GM19043 (cell line): ENCODE measurements around the gene CHAC1.

ENCODE experiments used
- ATAC-seq: cut with Tn5 transposase; IDR thresholded peaks from one replicate; pipeline ENCODE4 v1.9.1; 2021; ENCODE audit warnings: low read depth; ENCODE audit not compliant: unreplicated experiment

Gene CHAC1

GRCh38 chr15:40981186-40981585, 27.9 kb downstream of the CHAC1 start:
- ATAC-seq = no peak

DNA sequence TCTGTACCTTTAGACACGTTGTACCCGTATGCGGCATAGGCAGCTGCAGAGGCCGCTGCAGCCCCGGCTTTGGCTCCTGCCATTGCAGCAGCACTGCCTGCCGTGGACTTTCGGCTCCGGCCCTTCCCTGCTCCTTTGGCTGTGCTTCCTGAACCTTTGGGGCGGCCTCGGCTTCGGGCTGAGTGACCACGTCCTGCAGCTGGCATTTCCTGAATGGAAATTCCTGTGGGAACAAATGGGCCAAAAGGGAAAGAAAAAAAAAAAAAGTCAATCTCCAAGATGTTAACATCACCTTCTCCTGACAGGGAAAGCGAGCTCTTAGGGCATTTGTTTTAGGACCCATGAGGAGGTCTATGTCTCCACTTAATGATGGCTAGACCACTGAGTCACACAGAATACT, 29.6 kb downstream of the CHAC1 start:
- ATAC-seq = no peak

DNA sequence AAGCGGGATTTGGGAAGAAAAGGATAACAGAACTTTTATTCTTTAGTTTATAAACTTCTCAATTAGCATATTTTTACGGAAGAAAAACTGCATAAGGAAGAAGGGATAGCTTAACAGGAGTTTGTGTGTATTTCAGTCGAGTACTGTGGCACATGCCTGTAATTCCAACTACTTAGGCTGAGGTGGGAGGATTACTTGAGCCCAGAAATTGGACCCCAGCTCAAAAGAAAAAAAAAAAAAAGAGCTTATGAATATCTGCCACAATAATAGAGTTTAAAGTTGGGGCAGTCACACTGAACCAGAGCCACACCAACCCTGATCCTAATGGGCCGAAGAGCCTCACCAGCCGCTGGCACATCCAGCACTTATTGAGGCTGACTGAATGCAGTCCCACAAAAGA, 31.1 kb downstream of the CHAC1 start:
- ATAC-seq = no peak

GRCh38 chr15:40984964-40985363, 31.7 kb downstream of the CHAC1 start:
- no peak for ATAC-seq

GRCh38 chr15:40985541-40986330, 32.5 kb downstream of the CHAC1 start:
- no peak for ATAC-seq

- no peak for ATAC-seq
Observed at GRCh38 chr15:40986820-40987219, 33.5 kb downstream of the CHAC1 start.

GRCh38 chr15:40988156-40988555, 34.9 kb downstream of the CHAC1 start:
- no peak for ATAC-seq

DNA sequence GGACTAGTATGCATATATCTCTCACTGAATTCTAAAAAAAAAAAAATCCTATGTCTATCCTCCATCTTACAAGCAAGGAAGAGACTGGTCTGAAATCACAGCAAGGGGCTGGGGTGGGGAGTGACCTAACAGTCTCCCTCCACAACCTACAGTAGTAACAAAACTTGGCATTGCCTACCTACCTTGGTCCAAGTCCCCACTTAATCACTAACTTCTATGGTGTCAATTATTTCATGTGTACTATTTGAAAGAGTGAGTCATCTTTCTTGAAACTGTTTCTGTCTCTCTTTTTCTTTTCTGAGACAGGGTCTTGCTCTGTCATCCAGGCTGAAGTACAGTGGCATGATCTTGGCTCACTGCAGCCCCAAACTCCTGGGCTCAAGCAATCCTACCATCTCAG, 36.8 kb downstream of the CHAC1 start:
- no peak for ATAC-seq

DNA sequence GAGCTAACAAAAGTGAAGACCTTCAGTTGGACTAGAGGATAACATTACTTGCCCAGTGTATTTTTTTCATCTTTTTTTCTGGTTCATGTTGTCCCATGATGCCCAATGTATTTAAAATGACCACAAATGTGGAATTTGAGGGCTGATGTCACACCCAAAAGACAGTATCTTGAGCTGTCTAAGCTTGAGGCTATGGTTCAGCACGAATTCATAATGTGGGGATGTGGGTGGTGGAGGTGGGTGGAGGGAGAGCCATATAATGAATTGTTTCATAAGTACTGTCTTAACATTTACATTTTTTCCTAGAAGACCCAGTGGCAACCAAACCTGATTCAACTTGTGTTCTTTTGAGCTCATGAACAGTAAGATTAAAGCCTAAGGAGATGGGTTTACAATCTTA, 37.5 kb downstream of the CHAC1 start:
- no peak for ATAC-seq

GRCh38 chr15:40991355-40991754, 38.1 kb downstream of the CHAC1 start:
- no peak for ATAC-seq

- ATAC-seq = no peak
Observed at GRCh38 chr15:40992241-40992741, 39.0 kb downstream of the CHAC1 start.

GRCh38 chr15:40992825-40993224, 39.6 kb downstream of the CHAC1 start:
- ATAC-seq = no peak

DNA sequence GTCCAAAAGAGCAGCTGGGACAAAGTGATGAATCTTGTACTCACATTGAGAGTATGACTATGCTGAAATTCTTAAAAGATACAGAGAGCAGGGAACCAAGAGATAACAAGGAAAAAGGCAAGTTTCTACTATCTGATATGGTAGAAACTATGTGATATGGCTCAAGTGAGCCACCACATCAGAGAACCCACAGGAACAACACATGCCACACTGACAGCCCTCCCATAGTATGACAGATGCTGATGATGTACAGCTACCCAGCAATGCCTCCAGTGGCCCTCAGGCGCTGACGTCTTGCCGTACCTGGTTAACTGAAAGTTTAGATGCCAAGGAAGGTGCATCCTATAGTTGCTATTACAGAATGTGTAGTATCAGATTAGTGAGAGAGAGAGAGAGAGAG, 42.4 kb downstream of the CHAC1 start:
- no peak for ATAC-seq

DNA sequence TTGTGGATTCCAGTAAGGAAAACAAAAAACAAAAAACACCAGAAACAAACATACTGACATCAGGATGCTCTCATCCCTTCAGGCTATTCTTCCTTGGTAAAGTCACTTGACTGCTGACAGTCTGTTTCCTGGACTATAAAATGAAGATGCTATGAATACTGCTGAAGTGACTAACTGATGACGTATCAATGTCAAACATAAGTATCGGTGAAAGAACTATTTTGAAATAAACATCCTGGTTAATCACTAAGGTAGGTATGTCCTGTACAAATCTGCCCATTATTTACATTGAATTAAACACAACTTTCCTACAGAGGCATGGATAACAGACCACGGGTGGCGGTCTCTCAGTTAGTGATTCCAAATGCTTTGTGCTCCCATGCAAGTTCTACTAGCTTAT, 45.9 kb downstream of the CHAC1 start:
- ATAC-seq = no peak

GRCh38 chr15:41001524-41002214, 48.4 kb downstream of the CHAC1 start:
- no peak for ATAC-seq

- ATAC-seq = no peak
Observed at GRCh38 chr15:41004490-41004889, 51.2 kb downstream of the CHAC1 start.
